HG02571 (cell line): ENCODE results near the gene LHX3.

Source experiments
- ATAC-seq: cut with Tn5 transposase; IDR thresholded peaks from one replicate; pipeline ENCODE4 v1.9.1; 2021; ENCODE audit warnings: mild to moderate bottlenecking, moderate library complexity; ENCODE audit not compliant: unreplicated experiment

Gene LHX3

GRCh38 chr9:136204838-136205706 lies at the start of gene LHX3:
Gene LHX3 (minus strand): TSS chr9:136205128. CDS start chr9:136205012, 116 bp downstream.
- ATAC-seq: no peak

GRCh38 chr9:136253246-136254130 lies 48.6 kb upstream of the LHX3 start:
- no peak for ATAC-seq

- no peak for ATAC-seq
Observed at GRCh38 chr9:136252846-136253245, 47.9 kb upstream of the LHX3 start.

GRCh38 chr9:136252281-136252680 lies 47.4 kb upstream of the LHX3 start:
- ATAC-seq: no peak

- ATAC-seq: no peak
Observed at GRCh38 chr9:136251264-136252115, 46.6 kb upstream of the LHX3 start.

- ATAC-seq: no peak
Observed at GRCh38 chr9:136250676-136251075, 45.7 kb upstream of the LHX3 start.

GRCh38 chr9:136249877-136250559 lies 45.1 kb upstream of the LHX3 start:
- ATAC-seq: no peak

GRCh38 chr9:136248951-136249876 lies 44.3 kb upstream of the LHX3 start:
- no peak for ATAC-seq

- ATAC-seq: no peak
Observed at GRCh38 chr9:136247947-136248637, 43.2 kb upstream of the LHX3 start.

GRCh38 chr9:136247551-136247916 lies 42.6 kb upstream of the LHX3 start:
- no peak for ATAC-seq

- no peak for ATAC-seq
Observed at GRCh38 chr9:136246849-136247550, 42.1 kb upstream of the LHX3 start.

GRCh38 chr9:136245219-136246150 lies 40.6 kb upstream of the LHX3 start, which contains the start of gene QSOX2:
Gene QSOX2 (minus strand): TSS chr9:136245812. CDS start chr9:136245803, 9 bp downstream.
- peak; percentile 58 for ATAC-seq

GRCh38 chr9:136244969-136245218 lies 40.0 kb upstream of the LHX3 start:
- ATAC-seq: no peak

- no peak for ATAC-seq
Observed at GRCh38 chr9:136244122-136244968, 39.4 kb upstream of the LHX3 start.

GRCh38 chr9:136243631-136244030 lies 38.7 kb upstream of the LHX3 start:
- ATAC-seq: no peak

- ATAC-seq: no peak
Observed at GRCh38 chr9:136242918-136243525, 38.1 kb upstream of the LHX3 start.
